Caco-2 (cell line): ENCODE data around the gene LY6G6F. TPM values are rescaled to one million over a fixed set of nuclear protein-coding genes. Genes with fewer than 3 reads are reported as not detected.

Source experiments
- BruUV-seq: library from RNA; stranded (reverse); fragments of 400-500 nt; replicated peaks from 2 replicates; lab custom pipeline; 2021; lab: Mats Ljungman, UMichigan
- CTCF ChIA-PET: fragments of 300-600 bp; sonication (Branson Sonifier 250); formaldehyde crosslinking; loops from one replicate; lab custom pipeline; 2022; ENCODE audit warnings: antibody characterized with exemption; lab: Charles Lee
- POLR2A ChIA-PET: fragments of 300-600 bp; sonication (Branson Sonifier 250); formaldehyde crosslinking; loops from one replicate; lab custom pipeline; 2022; ENCODE audit warnings: antibody characterized with exemption; lab: Charles Lee
- DNase-seq, 2 experiments: peaks; one replicate each; pipeline versions ENCODE4 v3.0.0 to v3.0.0-alpha.2; 2020 to 2022
- H3K27me3 ChIP-seq: replicated peaks from 2 replicates; pipeline ENCODE4 v1.6.0; 2011; ENCODE audit warnings: low read length; ENCODE audit not compliant: control insufficient read depth, insufficient read depth
- H3K36me3 ChIP-seq: 2 replicates; pipeline ENCODE4 v1.5.1; 2011; ENCODE audit warnings: low read length; ENCODE audit not compliant: control insufficient read depth, insufficient read depth
- H3K4me1 ChIP-seq: fragments of 250-450 bp; sonication (Bioruptor Pico); 2 replicates; pipeline ENCODE4 v1.5.1; 2020; ENCODE audit warnings: mild to moderate bottlenecking
- H3K4me3 ChIP-seq: 2 replicates; pipeline ENCODE4 v1.5.1; 2011; ENCODE audit warnings: low read depth, mild to moderate bottlenecking, control low read depth, low read length
- H3K9me3 ChIP-seq: fragments of 250-450 bp; sonication (Bioruptor Pico); 2 replicates; pipeline ENCODE4 v1.5.1; 2020; ENCODE audit warnings: mild to moderate bottlenecking, moderate library complexity
- H3K27ac Mint-ChIP-seq: one replicate; pipeline ENCODE4 v1.8.0; 2022; ENCODE audit warnings: mixed read lengths; ENCODE audit not compliant: unreplicated experiment
- H3K27me3 Mint-ChIP-seq: one replicate; pipeline ENCODE4 v1.8.0; 2022; ENCODE audit warnings: mixed read lengths; ENCODE audit not compliant: insufficient read depth, unreplicated experiment
- H3K36me3 Mint-ChIP-seq: one replicate; pipeline ENCODE4 v1.8.0; 2022; ENCODE audit warnings: mild to moderate bottlenecking, mixed read lengths; ENCODE audit not compliant: insufficient read depth, unreplicated experiment
- H3K4me1 Mint-ChIP-seq: one replicate; pipeline ENCODE4 v1.8.0; 2022; ENCODE audit warnings: low read depth, mixed read lengths; ENCODE audit not compliant: unreplicated experiment
- H3K4me3 Mint-ChIP-seq: one replicate; pipeline ENCODE4 v1.8.0; 2022; ENCODE audit warnings: mild to moderate bottlenecking, moderate library complexity, mixed read lengths; ENCODE audit not compliant: unreplicated experiment
- H3K9me3 Mint-ChIP-seq: one replicate; pipeline ENCODE4 v1.8.0; 2022; ENCODE audit warnings: mixed read lengths; ENCODE audit not compliant: unreplicated experiment
- CTCF ChIP-seq, 2 experiments: fragments of 200-600 bp in 1 of 2; IDR thresholded peaks; 1 replicate in 1 of 2; 2 replicates in 1 of 2; pipeline versions ENCODE4 v1.5.1 to v1.8.0; 2011 to 2022; ENCODE audit warnings: antibody characterized with exemption in 1 of 2, control low read depth in 1 of 2, inconsistent platforms in 1 of 2, low read depth in 1 of 2, low read length in 1 of 2, mild to moderate bottlenecking in 1 of 2, moderate library complexity in 1 of 2; ENCODE audit not compliant: insufficient read depth in 1 of 2, severe bottlenecking in 1 of 2, unreplicated experiment in 1 of 2
- intact Hi-C: fragments of 100-400 bp; cut with micrococcal nuclease; formaldehyde crosslinking; loops from one replicate; pipeline ENCODE4 v1.10.0; 2022; ENCODE audit not compliant: unreplicated experiment
- total RNA-seq: library from RNA; stranded (reverse); gene quantifications from 2 replicates; pipeline ENCODE4 v1.2.3, GENCODE V29; 2022

Gene LY6G6F
- total RNA-seq, 1 experiment from 2014 or later = not detected

- BruUV-seq = no TSS peak
- ChIA-PET POLR2A (interaction anchor here (1.0 kb wide), 2 partner anchors 57 to 135 kb away, joined by 3 read pairs; partner anchors contain the start of gene HSPA1L), CTCF (interaction anchor here (0.6 to 2.3 kb wide), 20 partner anchors 10 to 183 kb away, joined by 3 to 18 read pairs (median 4); partner anchors contain the start of genes ABHD16A, CLIC1, CSNK2B and HSPA1B)
- TF ChIP-seq CTCF (IDR thresholded peaks at IDR 0.05; ENCODE audit: insufficient read depth in 1 of 2, low read depth in 1 of 2, low read length in 1 of 2, severe bottlenecking in 1 of 2, unreplicated experiment in 1 of 2) = peak; percentile 66 to 81
- Mint-ChIP-seq H3K36me3 (peaks cover 20% of the 10 kb centered on the region), H3K27ac (peak within 1 kb of the TSS; percentile 54), H3K27me3 (no peaks in the 10 kb centered on the region), H3K9me3 (no peaks in the 10 kb centered on the region), H3K4me3 (peak within 1 kb of the TSS; percentile 76), H3K4me1 (peaks cover 17% of the 10 kb centered on the region)
- no peaks in the 10 kb centered on the region for H3K9me3 ChIP-seq
- H3K4me1 ChIP-seq = peaks cover 25% of the 10 kb centered on the region
- H3K27me3 ChIP-seq = no peaks in the 10 kb centered on the region
- intact Hi-C loops = loop anchor here (1.0 to 2.0 kb wide), 5 partner anchors 22 to 183 kb away; partner anchors contain the start of genes ABHD16A and DDAH2
- no peaks in the 10 kb centered on the region for H3K36me3 ChIP-seq
- H3K4me3 ChIP-seq = peak within 1 kb of the TSS; percentile 49
- DNase-seq = peak; percentile 85 to 87
Measured at GRCh38 chr6:31680226-31681134, 26.2 kb upstream of the LY6G6F start, which contains the start of gene LY6G5C. LY6G5C (minus strand) TSS chr6:31681067; CDS start chr6:31680373, 694 bp downstream.

GRCh38 chr6:31681135-31681671 is 25.5 kb upstream of the LY6G6F start:
- POLR2A ChIA-PET = interaction anchor here (1.0 kb wide), 2 partner anchors 56 to 134 kb away, joined by 3 read pairs; partner anchors contain the start of gene HSPA1L
- Mint-ChIP-seq H3K27ac (peak overlapping the region; percentile 54), H3K4me3 (peak overlapping the region; percentile 76), H3K9me3 (no peaks in the 10 kb centered on the region), H3K4me1 (peaks cover 17% of the 10 kb centered on the region), H3K36me3 (peaks cover 22% of the 10 kb centered on the region), H3K27me3 (no peaks in the 10 kb centered on the region)
- CTCF ChIA-PET = interaction anchor here (0.6 to 2.3 kb wide), 17 partner anchors 9 to 183 kb away, joined by 3 to 18 read pairs (median 5); partner anchors contain the start of genes CLIC1, CSNK2B, HSPA1B and LY6G6D
- Histone ChIP-seq H3K4me1 (peaks cover 25% of the 10 kb centered on the region), H3K27me3 (no peaks in the 10 kb centered on the region), H3K36me3 (no peaks in the 10 kb centered on the region), H3K4me3 (peak overlapping the region; percentile 49), H3K9me3 (no peaks in the 10 kb centered on the region)
- BruUV-seq = no TSS peak
- peak; percentile 59 to 69 for DNase-seq
- intact Hi-C loops = loop anchor here (2.0 kb wide), 1 partner anchor 22 kb away; the partner anchor contains the start of gene ABHD16A
- TF ChIP-seq CTCF (IDR thresholded peaks at IDR 0.05; ENCODE audit: insufficient read depth in 1 of 2, low read depth in 1 of 2, low read length in 1 of 2, severe bottlenecking in 1 of 2, unreplicated experiment in 1 of 2) = peak in 1 of 2 experiments; percentile 12

- Mint-ChIP-seq H3K27ac (peak overlapping the region; percentile 94), H3K27me3 (no peaks in the 10 kb centered on the region), H3K9me3 (no peaks in the 10 kb centered on the region), H3K4me1 (peaks cover 17% of the 10 kb centered on the region), H3K36me3 (peaks cover 28% of the 10 kb centered on the region), H3K4me3 (peak overlapping the region; percentile 76)
- Histone ChIP-seq H3K27me3 (no peaks in the 10 kb centered on the region), H3K9me3 (no peaks in the 10 kb centered on the region), H3K4me3 (no peak overlapping the region), H3K36me3 (0 out of 2 replicates have a peak, but pooled peaks cover 1% of the 10 kb centered on the region), H3K4me1 (peaks cover 26% of the 10 kb centered on the region)
- no TSS peak for BruUV-seq
- POLR2A ChIA-PET = no interaction called here
- no peak for DNase-seq
- no peak for TF ChIP-seq CTCF (IDR thresholded peaks at IDR 0.05; ENCODE audit: insufficient read depth in 1 of 2, low read depth in 1 of 2, low read length in 1 of 2, severe bottlenecking in 1 of 2, unreplicated experiment in 1 of 2)
- CTCF ChIA-PET = interaction anchor here (2.2 kb wide), 1 partner anchor 86 kb away, joined by 6 read pairs; no protein-coding TSS in a partner anchor
- intact Hi-C loops = no loop called here
Measured at GRCh38 chr6:31683591-31683990, 23.1 kb upstream of the LY6G6F start.
